Type B pancreatic cell (in vitro differentiated cells): ENCODE data around the gene PRLR. TPM values are rescaled to one million over a fixed set of nuclear protein-coding genes. Genes with fewer than 3 reads are reported as not detected.

ENCODE experiments used
- DNase-seq: peaks from one replicate; pipeline ENCODE4 v3.0.0; 2021; ENCODE audit warnings: mixed read lengths; ENCODE audit not compliant: unreplicated experiment; ENCODE audit errors: extremely low spot score
- H3K27ac Mint-ChIP-seq: 2 replicates; pipeline ENCODE4 v1.8.0; 2021; ENCODE audit warnings: mild to moderate bottlenecking, mixed read lengths
- H3K27me3 Mint-ChIP-seq: 2 replicates; pipeline ENCODE4 v1.8.0; 2021; ENCODE audit warnings: mixed read lengths
- H3K36me3 Mint-ChIP-seq: 2 replicates; pipeline ENCODE4 v1.8.0; 2021; ENCODE audit warnings: mixed read lengths
- H3K4me1 Mint-ChIP-seq: one replicate; pipeline ENCODE4 v1.8.0; 2021; ENCODE audit warnings: mixed read lengths; ENCODE audit not compliant: unreplicated experiment
- H3K4me3 Mint-ChIP-seq: 2 replicates; pipeline ENCODE4 v1.8.0; 2021; ENCODE audit warnings: mild to moderate bottlenecking, mixed read lengths
- H3K9me3 Mint-ChIP-seq: 2 replicates; pipeline ENCODE4 v1.8.0; 2021; ENCODE audit warnings: mixed read lengths
- total RNA-seq: library from RNA; stranded (reverse); gene quantifications from 2 replicates; pipeline ENCODE4 v1.2.1, GENCODE V29; 2021; ENCODE audit warnings: low replicate concordance
- TF ChIP-seq, protein P1 (sequence below): fragments of 200-600 bp; sonication (generic); conservative IDR thresholded peaks from 2 replicates; pipeline ENCODE4 v1.5.0; 2021; ENCODE audit warnings: antibody characterized with exemption, mild to moderate bottlenecking

PRLR gene
- total RNA-seq, 1 donor from 2014 or later, result 6.7 TPM

DNA sequence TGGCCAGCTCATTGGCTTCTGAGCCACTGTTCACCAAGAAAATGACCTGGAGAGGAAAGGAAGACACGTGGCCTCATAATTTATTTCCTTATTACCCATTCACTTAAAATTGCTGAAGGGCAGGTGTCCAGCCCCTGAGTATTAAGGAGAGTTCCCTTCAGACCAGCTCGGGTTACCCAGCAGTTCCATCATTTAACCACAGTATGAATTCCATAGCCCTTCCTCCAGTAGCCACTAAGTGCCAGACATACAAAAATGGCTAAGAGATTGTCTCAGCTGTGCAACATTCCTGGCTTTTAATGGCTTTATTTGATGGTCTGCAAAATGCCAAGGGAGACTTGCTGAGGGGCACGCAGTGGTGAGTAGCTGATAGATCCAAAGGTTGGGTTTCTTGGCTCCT is 195.0 kb downstream of the PRLR start:
- Mint-ChIP-seq H3K4me3 (no peak overlapping the region), H3K27ac (no peak overlapping the region), H3K4me1 (peaks cover 41% of the 10 kb centered on the region), H3K9me3 (no peaks in the 10 kb centered on the region), H3K36me3 (no peaks in the 10 kb centered on the region), H3K27me3 (peaks cover 5% of the 10 kb centered on the region)
- DNase-seq, result no peak
- TF ChIP-seq, protein P1, sequence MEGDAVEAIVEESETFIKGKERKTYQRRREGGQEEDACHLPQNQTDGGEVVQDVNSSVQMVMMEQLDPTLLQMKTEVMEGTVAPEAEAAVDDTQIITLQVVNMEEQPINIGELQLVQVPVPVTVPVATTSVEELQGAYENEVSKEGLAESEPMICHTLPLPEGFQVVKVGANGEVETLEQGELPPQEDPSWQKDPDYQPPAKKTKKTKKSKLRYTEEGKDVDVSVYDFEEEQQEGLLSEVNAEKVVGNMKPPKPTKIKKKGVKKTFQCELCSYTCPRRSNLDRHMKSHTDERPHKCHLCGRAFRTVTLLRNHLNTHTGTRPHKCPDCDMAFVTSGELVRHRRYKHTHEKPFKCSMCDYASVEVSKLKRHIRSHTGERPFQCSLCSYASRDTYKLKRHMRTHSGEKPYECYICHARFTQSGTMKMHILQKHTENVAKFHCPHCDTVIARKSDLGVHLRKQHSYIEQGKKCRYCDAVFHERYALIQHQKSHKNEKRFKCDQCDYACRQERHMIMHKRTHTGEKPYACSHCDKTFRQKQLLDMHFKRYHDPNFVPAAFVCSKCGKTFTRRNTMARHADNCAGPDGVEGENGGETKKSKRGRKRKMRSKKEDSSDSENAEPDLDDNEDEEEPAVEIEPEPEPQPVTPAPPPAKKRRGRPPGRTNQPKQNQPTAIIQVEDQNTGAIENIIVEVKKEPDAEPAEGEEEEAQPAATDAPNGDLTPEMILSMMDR, result no peak

- H3K4me1 Mint-ChIP-seq, result peaks cover 22% of the 10 kb centered on the region
- H3K9me3 Mint-ChIP-seq, result no peaks in the 10 kb centered on the region
- no peak for DNase-seq
- TF ChIP-seq, protein P1, result no peak
- H3K4me3 Mint-ChIP-seq, result no peak overlapping the region
- peaks cover 3% of the 10 kb centered on the region for H3K27me3 Mint-ChIP-seq
- no peaks in the 10 kb centered on the region for H3K36me3 Mint-ChIP-seq
- no peak overlapping the region for H3K27ac Mint-ChIP-seq
Measured at GRCh38 chr5:35032356-35032755, 197.9 kb downstream of the PRLR start.

DNA sequence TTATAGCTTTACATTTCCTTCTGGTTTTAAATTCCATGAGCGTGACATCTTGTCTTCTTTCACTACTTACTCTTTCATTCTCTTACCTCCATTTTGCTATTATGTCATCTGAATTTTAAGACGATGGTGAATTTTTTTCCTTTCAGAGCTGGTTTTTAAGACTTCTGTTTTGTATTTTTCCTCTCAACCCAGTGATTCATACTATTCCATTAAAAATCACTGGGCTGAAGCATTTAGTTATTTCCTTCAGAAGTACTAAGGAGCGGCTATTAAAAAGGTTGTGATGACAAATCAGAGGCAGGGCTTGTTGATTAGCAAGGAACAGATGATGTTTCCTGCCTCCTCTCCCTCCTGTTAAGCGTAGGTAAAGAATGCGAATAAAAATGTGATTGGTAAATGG is 199.0 kb downstream of the PRLR start:
- H3K4me3 Mint-ChIP-seq, result no peak overlapping the region
- DNase-seq, result no peak
- H3K27me3 Mint-ChIP-seq, result no peaks in the 10 kb centered on the region
- peaks cover 14% of the 10 kb centered on the region for H3K4me1 Mint-ChIP-seq
- H3K9me3 Mint-ChIP-seq, result no peaks in the 10 kb centered on the region
- no peak overlapping the region for H3K27ac Mint-ChIP-seq
- H3K36me3 Mint-ChIP-seq, result no peaks in the 10 kb centered on the region
- TF ChIP-seq, protein P1, result no peak

DNA sequence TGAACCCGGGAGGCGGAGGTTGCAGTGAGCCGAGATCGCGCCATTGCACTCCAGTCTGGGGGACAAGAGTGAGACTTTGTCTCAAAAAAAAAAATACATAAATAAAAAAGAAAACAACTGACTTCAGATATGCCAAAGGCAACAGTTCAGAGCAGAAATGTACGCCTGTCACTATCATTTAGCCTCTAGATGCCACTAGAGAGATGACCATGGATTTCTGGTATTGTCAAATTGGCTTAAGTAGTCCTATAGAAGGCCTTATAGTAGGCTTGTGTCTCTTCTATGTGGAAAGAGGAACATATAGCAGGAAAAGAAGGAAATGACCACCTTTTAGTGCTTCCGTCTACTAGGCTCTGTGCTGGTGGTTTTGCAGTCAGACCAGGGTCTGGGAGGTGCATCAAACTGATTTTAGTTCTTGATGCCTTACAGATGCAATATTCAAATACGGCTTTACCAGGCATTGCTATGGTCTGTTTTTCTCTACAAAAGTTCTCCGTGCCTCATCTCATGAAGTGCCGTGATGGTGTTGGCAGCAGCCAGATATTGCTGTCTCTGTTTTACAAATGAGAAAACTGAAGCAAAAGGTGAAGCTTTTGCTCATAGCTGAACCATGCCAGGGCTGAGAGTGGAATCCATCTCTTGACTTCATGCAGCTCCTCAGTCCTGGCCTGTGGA is 199.7 kb downstream of the PRLR start:
- DNase-seq, result no peak
- Mint-ChIP-seq H3K4me1 (peaks cover 11% of the 10 kb centered on the region), H3K36me3 (no peaks in the 10 kb centered on the region), H3K27me3 (peaks cover 3% of the 10 kb centered on the region), H3K4me3 (no peak overlapping the region), H3K27ac (no peak overlapping the region), H3K9me3 (no peaks in the 10 kb centered on the region)
- TF ChIP-seq, protein P1, result no peak

DNA sequence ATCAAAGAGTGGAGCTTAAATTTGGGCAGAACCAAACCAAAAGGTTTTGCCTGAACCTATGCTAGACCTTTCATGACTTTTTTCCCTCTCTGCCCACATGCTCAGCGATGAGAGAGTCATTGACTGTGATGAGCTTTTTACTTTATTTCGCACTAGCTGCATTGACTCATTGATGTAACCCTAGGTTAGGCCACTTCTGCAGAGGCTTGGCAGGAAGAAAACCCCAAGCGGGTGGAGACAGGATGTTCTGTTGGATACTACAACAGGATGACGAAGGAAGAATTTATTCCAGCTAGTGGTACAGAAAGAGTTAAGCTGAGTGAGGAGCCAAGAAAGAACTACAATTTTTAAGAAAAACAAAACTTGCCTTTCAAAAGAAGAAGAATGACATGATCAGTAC is 201.0 kb downstream of the PRLR start:
- Mint-ChIP-seq H3K27me3 (peaks cover 5% of the 10 kb centered on the region), H3K9me3 (no peaks in the 10 kb centered on the region), H3K27ac (no peak overlapping the region), H3K4me1 (peaks cover 11% of the 10 kb centered on the region), H3K4me3 (no peak overlapping the region), H3K36me3 (no peaks in the 10 kb centered on the region)
- TF ChIP-seq, protein P1, result no peak
- DNase-seq, result no peak

DNA sequence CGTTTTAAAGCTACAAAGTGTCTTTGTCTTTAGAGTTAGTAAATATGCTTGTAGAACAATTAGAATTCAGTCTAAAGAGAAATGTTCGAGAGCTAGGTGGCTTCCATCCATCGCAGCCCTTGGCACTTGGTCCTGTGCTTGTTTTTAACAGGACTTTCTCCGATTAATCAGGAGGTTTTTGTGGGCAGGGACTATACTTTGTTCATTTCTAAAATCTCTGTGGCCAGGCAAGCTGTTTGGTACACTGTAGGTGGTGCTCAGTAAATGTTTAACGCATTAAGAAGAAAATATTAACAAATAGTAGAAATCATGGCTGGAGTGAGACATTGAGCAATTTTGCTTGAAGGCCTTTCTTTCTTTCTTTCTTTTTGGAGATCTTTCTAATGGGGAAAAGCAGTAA is 203.3 kb downstream of the PRLR start:
- Mint-ChIP-seq H3K9me3 (no peaks in the 10 kb centered on the region), H3K27ac (no peak overlapping the region), H3K4me1 (peaks cover 6% of the 10 kb centered on the region), H3K27me3 (peaks cover 5% of the 10 kb centered on the region), H3K36me3 (no peaks in the 10 kb centered on the region), H3K4me3 (no peak overlapping the region)
- TF ChIP-seq, protein P1, result no peak
- no peak for DNase-seq
